ENCODE data around the gene AHNAK2.
A peak's percentile ranks its signal among the peaks of the same experiment; 100 is the strongest.

Gene AHNAK2

GRCh38 chr14:104985675-104986486, 7.7 kb upstream of the AHNAK2 start, which contains the start of gene CLBA1:
TSS of gene CLBA1 (plus strand) at chr14:104985788. CDS start at chr14:104986432, 644 bp downstream.
- peak; percentile 98 for DNase-seq (ENCODE audit: low spot score)

GRCh38 chr14:104984056-104984894, 6.1 kb upstream of the AHNAK2 start:
- no peak for DNase-seq (ENCODE audit: low spot score)

GRCh38 chr14:104983231-104983721, 5.1 kb upstream of the AHNAK2 start:
- DNase-seq (ENCODE audit: low spot score), result no peak

GRCh38 chr14:104982548-104983230, 4.5 kb upstream of the AHNAK2 start:
- DNase-seq (ENCODE audit: low spot score), result no peak

GRCh38 chr14:104981699-104982541, 3.7 kb upstream of the AHNAK2 start:
- no peak for DNase-seq (ENCODE audit: low spot score)

- DNase-seq (ENCODE audit: low spot score), result no peak
These were observed 2.7 kb upstream of the AHNAK2 start for GRCh38 chr14:104980611-104981531.

GRCh38 chr14:104979758-104980610, 1.8 kb upstream of the AHNAK2 start:
- no peak for DNase-seq (ENCODE audit: low spot score)

GRCh38 chr14:104978746-104979691, 845 bp upstream of the AHNAK2 start:
- DNase-seq (ENCODE audit: low spot score), result no peak

GRCh38 chr14:104977008-104977680, 1.0 kb downstream of the AHNAK2 start:
- no peak for DNase-seq (ENCODE audit: low spot score)

GRCh38 chr14:104976198-104977007, 1.8 kb downstream of the AHNAK2 start:
- DNase-seq (ENCODE audit: low spot score), result peak; percentile 88

GRCh38 chr14:104975481-104976197, 2.5 kb downstream of the AHNAK2 start:
- DNase-seq (ENCODE audit: low spot score), result no peak

- DNase-seq (ENCODE audit: low spot score), result no peak
These were observed 3.3 kb downstream of the AHNAK2 start for GRCh38 chr14:104974665-104975390.

- DNase-seq (ENCODE audit: low spot score), result no peak
These were observed 4.0 kb downstream of the AHNAK2 start for GRCh38 chr14:104974146-104974541.

GRCh38 chr14:104973385-104974145, 4.6 kb downstream of the AHNAK2 start:
- DNase-seq (ENCODE audit: low spot score), result peak; percentile 56

- DNase-seq (ENCODE audit: low spot score), result peak; percentile 98
These were observed 5.1 kb downstream of the AHNAK2 start for GRCh38 chr14:104973135-104973384.
